ENCODE data around the gene NTM.

DNA sequence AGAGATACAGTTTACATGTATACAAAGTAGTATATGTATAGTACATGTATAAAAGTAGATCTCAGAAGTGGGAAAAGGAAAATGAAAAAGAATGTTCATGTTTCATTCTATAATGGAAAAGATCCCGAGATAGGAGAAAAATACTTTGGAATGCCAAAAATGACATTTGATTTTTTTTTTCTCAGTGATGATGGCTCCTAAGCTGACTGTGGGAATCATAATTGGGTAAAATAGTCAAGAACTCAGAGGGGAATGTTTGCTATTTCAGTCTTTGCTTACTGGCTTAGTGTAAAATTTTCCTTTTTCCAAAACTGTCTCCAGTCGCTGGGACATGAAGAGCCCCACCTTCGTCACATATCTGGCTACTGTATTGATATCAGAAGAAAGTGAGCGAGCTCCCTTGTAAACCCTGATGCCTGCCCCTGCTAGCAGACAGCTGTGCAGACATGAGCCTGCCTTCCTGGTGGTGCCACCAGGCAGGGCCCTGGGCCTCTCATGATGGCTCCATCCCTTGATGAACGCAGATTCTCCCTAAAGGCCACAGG lies 944.6 kb downstream of the NTM start:
- TF ChIP-seq, protein P1, sequence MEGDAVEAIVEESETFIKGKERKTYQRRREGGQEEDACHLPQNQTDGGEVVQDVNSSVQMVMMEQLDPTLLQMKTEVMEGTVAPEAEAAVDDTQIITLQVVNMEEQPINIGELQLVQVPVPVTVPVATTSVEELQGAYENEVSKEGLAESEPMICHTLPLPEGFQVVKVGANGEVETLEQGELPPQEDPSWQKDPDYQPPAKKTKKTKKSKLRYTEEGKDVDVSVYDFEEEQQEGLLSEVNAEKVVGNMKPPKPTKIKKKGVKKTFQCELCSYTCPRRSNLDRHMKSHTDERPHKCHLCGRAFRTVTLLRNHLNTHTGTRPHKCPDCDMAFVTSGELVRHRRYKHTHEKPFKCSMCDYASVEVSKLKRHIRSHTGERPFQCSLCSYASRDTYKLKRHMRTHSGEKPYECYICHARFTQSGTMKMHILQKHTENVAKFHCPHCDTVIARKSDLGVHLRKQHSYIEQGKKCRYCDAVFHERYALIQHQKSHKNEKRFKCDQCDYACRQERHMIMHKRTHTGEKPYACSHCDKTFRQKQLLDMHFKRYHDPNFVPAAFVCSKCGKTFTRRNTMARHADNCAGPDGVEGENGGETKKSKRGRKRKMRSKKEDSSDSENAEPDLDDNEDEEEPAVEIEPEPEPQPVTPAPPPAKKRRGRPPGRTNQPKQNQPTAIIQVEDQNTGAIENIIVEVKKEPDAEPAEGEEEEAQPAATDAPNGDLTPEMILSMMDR (IDR thresholded peaks at IDR 0.05), result no peak
- TF ChIP-seq POLR2A (IDR thresholded peaks at IDR 0.05) (no peak), EP300 (IDR thresholded peaks at IDR 0.05) (no peak), POLR2AphosphoS5 (IDR thresholded peaks at IDR 0.05) (no peak)
